ENCODE measurements around the gene NRXN3. TPM values are rescaled to one million over a fixed set of nuclear protein-coding genes. Genes with fewer than 3 reads are reported as not detected.

Gene NRXN3
- total and polyA plus RNA-seq, 8 donors: 0.53 to 2.5 (median 1.5) TPM

- intact Hi-C loops (cut with DNase I): no loop called here
- Histone ChIP-seq H3K27ac (no peak overlapping the region), H3K4me1 (peaks cover 7 to 21% (median 20%) of the 10 kb centered on the region in 3 donors), H3K4me3 (no peak overlapping the region), H3K9me3 (no peaks in the 10 kb centered on the region), H3K36me3 (no peaks in the 10 kb centered on the region), H3K27me3 (no peaks in the 10 kb centered on the region)
- no peak for DNase-seq
- no peak for ATAC-seq
- 96 to 97% methylated on average over 1 of the region's 1 CpG for WGBS, 2 donors
- no peak for FAIRE-seq
- TF ChIP-seq CTCF (IDR thresholded peaks at IDR 0.05): no peak
Measured at GRCh38 chr14:79436335-79436734, 1266.2 kb downstream of the NRXN3 start.

GRCh38 chr14:79437951-79438350 lies 1267.8 kb downstream of the NRXN3 start:
- intact Hi-C loops (cut with DNase I): no loop called here
- TF ChIP-seq CTCF (IDR thresholded peaks at IDR 0.05): no peak
- H3K9me3 ChIP-seq: no peaks in the 10 kb centered on the region
- FAIRE-seq (no peak), ATAC-seq (peak; percentile 79 to 88 (median 87)), DNase-seq (peak; percentile 51 to 76 (median 68))
- H3K4me3 ChIP-seq: no peak overlapping the region
- H3K4me1 ChIP-seq: peaks cover 7 to 21% (median 20%) of the 10 kb centered on the region in 3 donors
- peak overlapping the region in 1 of 4 donors; percentile 66 for H3K27ac ChIP-seq
- no peaks in the 10 kb centered on the region for H3K36me3 ChIP-seq
- 15 to 21% methylated on average over 7 of the region's 7 CpGs for WGBS, 2 donors
- H3K27me3 ChIP-seq: no peaks in the 10 kb centered on the region

- no peak overlapping the region for H3K4me3 ChIP-seq
- H3K27me3 ChIP-seq: no peaks in the 10 kb centered on the region
- H3K9me3 ChIP-seq: no peaks in the 10 kb centered on the region
- H3K27ac ChIP-seq: peak overlapping the region in 2 of 4 donors; percentile 16 to 66
- DNase-seq (peak in 3 of 6 donors; percentile 27 to 68 (median 33)), FAIRE-seq (no peak), ATAC-seq (peak; percentile 65 to 87 (median 78))
- WGBS, 2 donors: 37 to 48% methylated on average over 3 of the region's 3 CpGs
- intact Hi-C loops (cut with DNase I): no loop called here
- no peak for TF ChIP-seq CTCF (IDR thresholded peaks at IDR 0.05)
- no peaks in the 10 kb centered on the region for H3K36me3 ChIP-seq
- H3K4me1 ChIP-seq: peaks cover 7 to 21% (median 20%) of the 10 kb centered on the region in 3 donors
Measured at GRCh38 chr14:79438696-79439342, 1268.6 kb downstream of the NRXN3 start.

GRCh38 chr14:79442786-79443185 lies 1272.6 kb downstream of the NRXN3 start:
- ATAC-seq: no peak
- Histone ChIP-seq H3K4me3 (no peak overlapping the region), H3K4me1 (peaks cover 7 to 16% (median 15%) of the 10 kb centered on the region in 3 donors), H3K27me3 (no peaks in the 10 kb centered on the region), H3K9me3 (no peaks in the 10 kb centered on the region), H3K27ac (no peak overlapping the region), H3K36me3 (no peaks in the 10 kb centered on the region)
- 73 to 74% methylated on average over 5 of the region's 5 CpGs for WGBS, 2 donors
- DNase-seq: no peak
- no peak for FAIRE-seq
- no peak for TF ChIP-seq CTCF (IDR thresholded peaks at IDR 0.05)
- intact Hi-C loops (cut with DNase I): no loop called here

GRCh38 chr14:79443602-79444001 lies 1273.4 kb downstream of the NRXN3 start:
- TF ChIP-seq CTCF (IDR thresholded peaks at IDR 0.05): no peak
- intact Hi-C loops (cut with DNase I): no loop called here
- no peak for FAIRE-seq
- Histone ChIP-seq H3K36me3 (no peaks in the 10 kb centered on the region), H3K27me3 (no peaks in the 10 kb centered on the region), H3K4me1 (peaks cover 6 to 8% (median 7%) of the 10 kb centered on the region in 3 donors), H3K9me3 (no peaks in the 10 kb centered on the region), H3K27ac (no peak overlapping the region), H3K4me3 (no peak overlapping the region)
- ATAC-seq: no peak
- DNase-seq: no peak

Data from pancreas (tissue), 10 donors.